Measurements from ENCODE around the gene SLC38A6. TPM values are rescaled to one million over a fixed set of nuclear protein-coding genes. Genes with fewer than 3 reads are reported as not detected.

The SLC38A6 gene
- total RNA-seq: 10 to 100 TPM; 11.1 to 19.1 (median 12.0) TPM

GRCh38 chr14:60980811-60981632 is at the start of gene SLC38A6, which contains the start of gene TRMT5:
SLC38A6 (plus strand) TSS chr14:60981245; CDS start chr14:60981278, 33 bp downstream.
TRMT5 (minus strand) TSS chr14:60981079; CDS start chr14:60980973, 106 bp downstream.
- peak; percentile 98 for DNase-seq (ENCODE audit: extremely low spot score)
- H3K27ac ChIP-seq (replicated peaks in 1 of 4): peak within 1 kb of the TSS; percentile 86 to 90 (median 86)
- WGBS: under 1% methylated on average over 19 of the region's 59 CpGs

GRCh38 chr14:60933920-60934655 is 47.0 kb upstream of the SLC38A6 start:
- 91% methylated on average over 8 of the region's 8 CpGs for WGBS
- TF ChIP-seq CTCF (IDR thresholded peaks at IDR 0.05) (no peak), POLR2A (IDR thresholded peaks at IDR 0.05; ENCODE audit: low read depth) (no peak), POLR2AphosphoS5 (IDR thresholded peaks at IDR 0.05) (no peak), EP300 (IDR thresholded peaks at IDR 0.05) (no peak)
- intact Hi-C loops (cut with DNase I): no loop called here

More at GRCh38 chr14:60980811-60981632, at the start of gene SLC38A6, which contains the start of gene TRMT5:
- Histone ChIP-seq H3K4me3 (peak within 1 kb of the TSS; percentile 66 to 83 (median 80)), H3K4me1 (peaks cover 14 to 50% (median 46%) of the 10 kb centered on the region in 4 donors), H3K36me3 (peaks cover 0 to 19% (median 11%) of the 10 kb centered on the region in 4 donors), H3K27me3 (no peaks in the 10 kb centered on the region), H3K9me3 (no peaks in the 10 kb centered on the region)
- peak; percentile 11 for TF ChIP-seq POLR2A (IDR thresholded peaks at IDR 0.05; ENCODE audit: low read depth)
- TF ChIP-seq EP300 (IDR thresholded peaks at IDR 0.05): no peak
- peak; percentile 86 to 94 for TF ChIP-seq POLR2AphosphoS5 (IDR thresholded peaks at IDR 0.05)
- peak in 1 of 3 experiments; percentile 14 for TF ChIP-seq CTCF (IDR thresholded peaks at IDR 0.05)
- intact Hi-C loops (cut with DNase I): loop anchor here (10.0 kb wide), 1 partner anchor 214 kb away; no protein-coding TSS in a partner anchor

GRCh38 chr14:60935319-60935718 is 45.7 kb upstream of the SLC38A6 start:
- intact Hi-C loops (cut with DNase I): no loop called here
- DNase-seq (ENCODE audit: extremely low spot score): no peak
- no peaks in the 10 kb centered on the region for H3K9me3 ChIP-seq
- no peaks in the 10 kb centered on the region for H3K4me1 ChIP-seq
- H3K27ac ChIP-seq (replicated peaks in 1 of 4): no peak overlapping the region
- H3K36me3 ChIP-seq: no peaks in the 10 kb centered on the region
- no peak overlapping the region for H3K4me3 ChIP-seq
- no peaks in the 10 kb centered on the region for H3K27me3 ChIP-seq
- TF ChIP-seq CTCF (IDR thresholded peaks at IDR 0.05): no peak
- no peak for TF ChIP-seq POLR2AphosphoS5 (IDR thresholded peaks at IDR 0.05)
- no peak for TF ChIP-seq POLR2A (IDR thresholded peaks at IDR 0.05; ENCODE audit: low read depth)
- no peak for TF ChIP-seq EP300 (IDR thresholded peaks at IDR 0.05)

More at GRCh38 chr14:60933920-60934655, 47.0 kb upstream of the SLC38A6 start:
- H3K27ac ChIP-seq (replicated peaks in 1 of 4): no peak overlapping the region
- H3K4me3 ChIP-seq: no peak overlapping the region
- no peaks in the 10 kb centered on the region for H3K9me3 ChIP-seq
- H3K36me3 ChIP-seq: no peaks in the 10 kb centered on the region
- no peaks in the 10 kb centered on the region for H3K27me3 ChIP-seq
- H3K4me1 ChIP-seq: no peaks in the 10 kb centered on the region
- no peak for DNase-seq (ENCODE audit: extremely low spot score)

- no peak for DNase-seq (ENCODE audit: extremely low spot score)
- Histone ChIP-seq H3K27ac (replicated peaks in 1 of 4) (no peak overlapping the region), H3K27me3 (no peaks in the 10 kb centered on the region), H3K36me3 (no peaks in the 10 kb centered on the region), H3K9me3 (no peaks in the 10 kb centered on the region), H3K4me3 (no peak overlapping the region), H3K4me1 (peaks cover 0 to 14% (median 6%) of the 10 kb centered on the region in 4 donors)
- 93% methylated on average over 1 of the region's 1 CpG for WGBS
- intact Hi-C loops (cut with DNase I): no loop called here
- TF ChIP-seq EP300 (IDR thresholded peaks at IDR 0.05): no peak
Observed at GRCh38 chr14:60943637-60944032, 37.4 kb upstream of the SLC38A6 start.

GRCh38 chr14:60944204-60944603 is 36.8 kb upstream of the SLC38A6 start:
- WGBS: 47% methylated on average over 4 of the region's 4 CpGs
- Histone ChIP-seq H3K27me3 (no peaks in the 10 kb centered on the region), H3K36me3 (no peaks in the 10 kb centered on the region), H3K4me1 (peaks cover 0 to 14% (median 6%) of the 10 kb centered on the region in 4 donors), H3K27ac (replicated peaks in 1 of 4) (no peak overlapping the region), H3K9me3 (no peaks in the 10 kb centered on the region), H3K4me3 (no peak overlapping the region)
- DNase-seq (ENCODE audit: extremely low spot score): no peak
- no peak for TF ChIP-seq EP300 (IDR thresholded peaks at IDR 0.05)
- TF ChIP-seq CTCF (IDR thresholded peaks at IDR 0.05): no peak
- no peak for TF ChIP-seq POLR2A (IDR thresholded peaks at IDR 0.05; ENCODE audit: low read depth)
- no peak for TF ChIP-seq POLR2AphosphoS5 (IDR thresholded peaks at IDR 0.05)
- intact Hi-C loops (cut with DNase I): no loop called here

All from esophagus muscularis mucosa (tissue), 4 donors.